ENCODE results near the gene SDHA.
"Not testable (repeated sequence)": the region's sequence is repeated elsewhere in the genome, so short reads cannot be mapped to it uniquely, and the experiment has no call there.

SDHA gene

DNA sequence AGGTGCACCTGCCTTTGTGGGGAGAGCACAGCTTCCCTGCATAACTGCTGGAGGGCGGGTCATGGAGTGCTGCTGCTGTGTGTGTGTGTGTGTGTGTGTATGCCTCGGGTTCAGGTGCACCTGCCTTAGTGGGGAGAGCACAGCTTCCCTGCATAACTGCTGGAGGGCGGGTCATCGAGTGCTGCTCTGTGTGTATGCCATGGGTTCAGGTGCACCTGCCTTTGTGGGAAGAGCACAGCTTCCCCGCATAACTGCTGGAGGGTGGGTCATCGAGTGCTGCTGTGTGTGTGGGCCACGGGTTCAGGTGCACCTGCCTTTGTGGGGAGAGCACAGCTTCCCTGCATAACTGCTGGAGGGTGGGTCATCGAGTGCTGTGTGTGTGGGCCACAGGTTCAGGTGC lies 84.3 kb downstream of the SDHA start:
- not testable (repeated sequence) for DNase-seq

GRCh38 chr5:302966-303365 lies 84.8 kb downstream of the SDHA start:
- no peak for DNase-seq

- not testable (repeated sequence) for DNase-seq
These were observed 85.6 kb downstream of the SDHA start for GRCh38 chr5:303741-304140.

- no peak for DNase-seq
These were observed 86.9 kb downstream of the SDHA start for GRCh38 chr5:305050-305449.

GRCh38 chr5:305459-305858 lies 87.3 kb downstream of the SDHA start:
- no peak for DNase-seq

DNA sequence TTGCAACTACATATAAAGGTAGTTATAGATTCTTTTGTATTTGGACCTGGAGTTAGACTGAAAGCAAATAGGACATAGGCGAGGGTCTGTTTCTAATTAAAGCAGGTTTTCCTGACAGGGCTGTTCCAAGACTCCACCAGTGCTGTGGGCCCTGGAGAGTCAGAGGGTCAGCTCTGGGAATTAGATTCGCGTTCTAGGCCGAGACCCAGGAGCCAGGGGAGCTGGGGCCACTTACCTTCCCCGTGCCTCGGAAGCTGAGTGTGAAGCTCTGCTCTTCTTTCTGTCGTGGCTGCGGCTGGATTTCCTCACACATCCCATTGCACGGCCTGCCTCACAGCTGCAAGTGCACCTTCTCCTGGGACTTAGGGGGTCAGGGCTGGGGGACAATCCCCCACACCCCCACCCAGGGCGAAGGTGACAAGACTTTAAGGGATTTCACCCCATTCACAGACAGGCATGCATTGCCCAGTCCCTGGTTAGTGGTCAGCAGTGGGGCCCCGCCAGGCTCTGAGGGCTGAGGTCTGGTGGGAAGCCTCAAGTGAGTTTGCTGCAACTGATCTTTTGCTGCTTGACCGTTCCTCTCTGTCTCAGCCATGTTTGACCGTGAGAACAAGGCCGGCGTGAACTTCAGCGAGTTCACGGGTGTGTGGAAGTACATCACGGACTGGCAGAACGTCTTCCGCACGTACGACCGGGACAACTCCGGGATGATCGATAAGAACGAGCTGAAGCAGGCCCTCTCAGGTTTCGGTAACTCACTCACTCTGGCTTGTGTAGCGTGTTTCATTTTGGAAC lies 88.1 kb downstream of the SDHA start:
- no peak for DNase-seq
